Lower lobe of right lung (tissue), 2 donors: Measurements from ENCODE around the gene DNAH9. TPM values are rescaled to one million over a fixed set of nuclear protein-coding genes. Genes with fewer than 3 reads are reported as not detected.

ENCODE experiments used
- ATAC-seq, 2 donors: fragments of 200-7000 bp; cut with Tn5 transposase; one replicate each; pipeline ENCODE4 v1.9.1; 2020 to 2022; ENCODE audit warnings: mild to moderate bottlenecking in 2 of 2, moderate library complexity in 2 of 2
- DNase-seq: peaks from one replicate; pipeline ENCODE4 v3.0.0-alpha.2; 2020
- H3K27ac ChIP-seq: fragments of 200-600 bp; one replicate; pipeline ENCODE4 v1.8.0; 2022
- H3K27me3 ChIP-seq: fragments of 200-600 bp; one replicate; pipeline ENCODE4 v1.8.0; 2022; ENCODE audit warnings: low read depth
- H3K36me3 ChIP-seq: fragments of 200-600 bp; one replicate; pipeline ENCODE4 v1.8.0; 2022; ENCODE audit warnings: mild to moderate bottlenecking
- H3K4me1 ChIP-seq: fragments of 200-600 bp; one replicate; pipeline ENCODE4 v1.8.0; 2022
- H3K4me3 ChIP-seq: fragments of 200-600 bp; one replicate; pipeline ENCODE4 v1.8.0; 2022; ENCODE audit warnings: mild to moderate bottlenecking
- H3K9me3 ChIP-seq: fragments of 200-600 bp; one replicate; pipeline ENCODE4 v1.8.0; 2022
- CTCF ChIP-seq: fragments of 200-600 bp; IDR thresholded peaks from one replicate; pipeline ENCODE4 v1.8.0; 2022; ENCODE audit warnings: antibody characterized with exemption, mild to moderate bottlenecking
- intact Hi-C: fragments of 100-400 bp; cut with DNase I; formaldehyde crosslinking; loops from one replicate; pipeline ENCODE4 v1.11.0; 2022
- total RNA-seq: library from RNA; stranded (reverse); fragmentation: NEBNext Ultra II Directional; extraction: Animal tissue kit (Norgen Biotek cat#: 25700); gene quantifications from one replicate; pipeline ENCODE4 v1.2.1, GENCODE V29; 2021
- donor health status: DM: no; HTN: yes; CAD: no; lungs with severe emphysema.

The DNAH9 gene
- total RNA-seq, 1 donor from 2014 or later = 22.3 TPM

GRCh38 chr17:11742886-11743285 lies 144.6 kb downstream of the DNAH9 start:
- H3K27me3 ChIP-seq = no peaks in the 10 kb centered on the region
- no peaks in the 10 kb centered on the region for H3K36me3 ChIP-seq
- no peak for ATAC-seq
- DNase-seq = no peak
- no peak overlapping the region for H3K4me3 ChIP-seq
- intact Hi-C loops = no loop called here
- H3K27ac ChIP-seq = no peak overlapping the region
- TF ChIP-seq CTCF = no peak
- H3K4me1 ChIP-seq = no peaks in the 10 kb centered on the region
- H3K9me3 ChIP-seq = no peaks in the 10 kb centered on the region

GRCh38 chr17:11744696-11745095 lies 146.4 kb downstream of the DNAH9 start:
- Histone ChIP-seq H3K27ac (no peak overlapping the region), H3K9me3 (no peaks in the 10 kb centered on the region), H3K36me3 (no peaks in the 10 kb centered on the region), H3K4me1 (no peaks in the 10 kb centered on the region), H3K27me3 (no peaks in the 10 kb centered on the region), H3K4me3 (no peak overlapping the region)
- ATAC-seq (no peak), DNase-seq (no peak)
- intact Hi-C loops = no loop called here
- no peak for TF ChIP-seq CTCF

GRCh38 chr17:11747441-11747840 lies 149.2 kb downstream of the DNAH9 start:
- H3K27me3 ChIP-seq = no peaks in the 10 kb centered on the region
- TF ChIP-seq CTCF = no peak

GRCh38 chr17:11757815-11758214 lies 159.5 kb downstream of the DNAH9 start:
- H3K4me3 ChIP-seq = no peak overlapping the region
- TF ChIP-seq CTCF = no peak
- H3K27me3 ChIP-seq = no peaks in the 10 kb centered on the region
- intact Hi-C loops = no loop called here
- ATAC-seq (no peak), DNase-seq (no peak)
- H3K9me3 ChIP-seq = no peaks in the 10 kb centered on the region
- H3K27ac ChIP-seq = no peak overlapping the region
- no peaks in the 10 kb centered on the region for H3K36me3 ChIP-seq
- H3K4me1 ChIP-seq = no peaks in the 10 kb centered on the region

More at GRCh38 chr17:11747441-11747840, 149.2 kb downstream of the DNAH9 start:
- H3K36me3 ChIP-seq = no peaks in the 10 kb centered on the region
- H3K9me3 ChIP-seq = no peaks in the 10 kb centered on the region
- no peak overlapping the region for H3K4me3 ChIP-seq
- DNase-seq = no peak
- no peaks in the 10 kb centered on the region for H3K4me1 ChIP-seq
- no peak for ATAC-seq
- intact Hi-C loops = no loop called here
- no peak overlapping the region for H3K27ac ChIP-seq

GRCh38 chr17:11768106-11768505 lies 169.8 kb downstream of the DNAH9 start:
- no peak for TF ChIP-seq CTCF
- DNase-seq = no peak
- Histone ChIP-seq H3K4me3 (no peak overlapping the region), H3K27ac (no peak overlapping the region), H3K36me3 (no peaks in the 10 kb centered on the region), H3K9me3 (no peaks in the 10 kb centered on the region), H3K27me3 (no peaks in the 10 kb centered on the region), H3K4me1 (no peaks in the 10 kb centered on the region)
- intact Hi-C loops = no loop called here
- ATAC-seq = no peak

- Histone ChIP-seq H3K27me3 (no peaks in the 10 kb centered on the region), H3K9me3 (no peaks in the 10 kb centered on the region), H3K27ac (no peak overlapping the region), H3K4me3 (no peak overlapping the region), H3K4me1 (no peaks in the 10 kb centered on the region), H3K36me3 (no peaks in the 10 kb centered on the region)
- ATAC-seq (no peak), DNase-seq (no peak)
- no peak for TF ChIP-seq CTCF
- intact Hi-C loops = no loop called here
These were observed 170.7 kb downstream of the DNAH9 start for GRCh38 chr17:11768981-11769380.
